Subcutaneous abdominal adipose tissue (tissue), 5 donors: ENCODE measurements around the gene AOC2.
A peak's percentile ranks its signal among the peaks of the same experiment; 100 is the strongest.
"Not testable (repeated sequence)": the region's sequence is repeated elsewhere in the genome, so short reads cannot be mapped to it uniquely, and the experiment has no call there.

Experiments used
- H3K27ac ChIP-seq: one replicate; pipeline ENCODE4 v1.7.0; 2013; ENCODE audit warnings: low read depth, mild to moderate bottlenecking, inconsistent platforms, low read length, moderate library complexity
- H3K27me3 ChIP-seq, 5 donors: one replicate each; pipeline ENCODE4 v1.7.0; 2013; ENCODE audit warnings: low read length in 5 of 5, inconsistent platforms in 1 of 5; ENCODE audit not compliant: control insufficient read depth in 5 of 5, insufficient read depth in 4 of 5
- H3K36me3 ChIP-seq, 5 donors: one replicate each; pipeline ENCODE4 v1.7.0; 2013; ENCODE audit warnings: low read length in 5 of 5; ENCODE audit not compliant: control insufficient read depth in 5 of 5, insufficient read depth in 5 of 5
- H3K4me1 ChIP-seq, 5 donors: one replicate each; pipeline ENCODE4 v1.7.0; 2013; ENCODE audit warnings: low read length in 5 of 5, mild to moderate bottlenecking in 3 of 5, moderate library complexity in 1 of 5; ENCODE audit not compliant: control insufficient read depth in 5 of 5, insufficient read depth in 5 of 5
- H3K4me3 ChIP-seq, 5 donors: one replicate each; pipeline ENCODE4 v1.7.0; 2013; ENCODE audit warnings: low read length in 5 of 5, low read depth in 1 of 5
- H3K9ac ChIP-seq, 5 donors: one replicate each; pipeline ENCODE4 v1.7.0; 2013; ENCODE audit warnings: low read length in 5 of 5, mild to moderate bottlenecking in 4 of 5, moderate library complexity in 3 of 5
- H3K9me3 ChIP-seq, 5 donors: one replicate each; pipeline ENCODE4 v1.7.0; 2013; ENCODE audit warnings: low read length in 5 of 5; ENCODE audit not compliant: control insufficient read depth in 5 of 5
- donor health status: healthy.
- donor health status: healthy.
- donor health status: healthy.
- donor health status: healthy.
- donor health status: healthy.

AOC2 gene

GRCh38 chr17:42879596-42879985 is 35.2 kb downstream of the AOC2 start:
- H3K27me3 ChIP-seq, result no peaks in the 10 kb centered on the region
- H3K9ac ChIP-seq, result no peak overlapping the region
- H3K27ac ChIP-seq, result peak overlapping the region; percentile 37
- H3K36me3 ChIP-seq, result peaks cover 0 to 10% (median 6%) of the 10 kb centered on the region in 5 donors
- H3K4me3 ChIP-seq, result no peak overlapping the region
- H3K9me3 ChIP-seq, result no peaks in the 10 kb centered on the region
- peaks cover 0 to 16% (median 5%) of the 10 kb centered on the region in 5 donors for H3K4me1 ChIP-seq

DNA sequence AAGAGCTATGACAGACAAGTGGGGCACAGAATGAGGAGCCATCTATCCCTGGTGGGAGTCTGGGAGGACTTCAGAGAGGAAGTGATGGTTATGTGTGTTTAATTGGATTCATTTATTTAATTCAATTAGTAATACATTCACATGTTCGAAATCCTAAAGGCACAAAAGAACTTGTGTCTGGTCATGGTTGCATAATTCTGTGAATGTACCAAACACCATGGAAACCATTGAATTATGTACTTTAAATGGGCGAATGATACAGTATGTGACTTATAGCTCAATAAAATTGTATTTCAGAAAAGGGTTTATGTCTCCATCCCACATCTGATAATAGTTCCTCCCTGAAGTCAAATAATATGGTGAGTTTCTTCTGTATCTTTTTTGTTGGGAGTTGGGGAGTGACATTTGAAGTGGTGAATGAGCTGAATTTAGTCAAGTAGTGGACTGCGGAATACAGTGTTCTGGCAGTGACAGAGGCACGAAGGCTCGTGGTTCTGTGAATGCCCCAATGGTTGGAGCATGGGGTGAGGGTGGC is 36.5 kb downstream of the AOC2 start:
- H3K4me3 ChIP-seq, result no peak overlapping the region
- no peak overlapping the region for H3K9ac ChIP-seq
- H3K27ac ChIP-seq, result no peak overlapping the region
- H3K9me3 ChIP-seq, result no peaks in the 10 kb centered on the region
- peaks cover 0 to 8% (median 6%) of the 10 kb centered on the region in 5 donors for H3K36me3 ChIP-seq
- H3K4me1 ChIP-seq, result peaks cover 0 to 20% (median 10%) of the 10 kb centered on the region in 5 donors
- H3K27me3 ChIP-seq, result no peaks in the 10 kb centered on the region

DNA sequence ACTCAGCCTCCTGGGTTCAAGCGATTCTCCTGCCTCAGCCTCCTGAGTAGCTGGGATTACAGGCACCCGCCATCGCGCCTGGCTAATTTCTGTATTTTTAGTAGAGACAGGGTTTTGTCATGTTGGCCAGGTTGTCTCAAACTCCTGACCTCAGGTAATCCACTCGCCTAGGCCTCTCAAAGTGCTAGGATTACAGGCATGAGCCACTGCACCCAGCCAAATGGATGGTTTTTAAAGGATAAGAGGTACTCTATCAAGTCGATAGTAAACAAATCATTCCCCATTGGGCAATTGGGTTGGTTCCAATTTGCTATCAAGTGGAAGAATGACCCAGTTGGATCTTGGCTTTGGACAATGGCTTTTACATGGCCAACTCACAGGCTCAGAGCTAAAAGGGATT is 37.3 kb downstream of the AOC2 start:
- not testable (repeated sequence) for H3K27me3 ChIP-seq, H3K27ac ChIP-seq, H3K36me3 ChIP-seq, H3K9me3 ChIP-seq, H3K9ac ChIP-seq, H3K4me3 ChIP-seq
- H3K4me1 ChIP-seq, result peaks cover 2 to 28% (median 17%) of the 10 kb centered on the region in 5 donors

DNA sequence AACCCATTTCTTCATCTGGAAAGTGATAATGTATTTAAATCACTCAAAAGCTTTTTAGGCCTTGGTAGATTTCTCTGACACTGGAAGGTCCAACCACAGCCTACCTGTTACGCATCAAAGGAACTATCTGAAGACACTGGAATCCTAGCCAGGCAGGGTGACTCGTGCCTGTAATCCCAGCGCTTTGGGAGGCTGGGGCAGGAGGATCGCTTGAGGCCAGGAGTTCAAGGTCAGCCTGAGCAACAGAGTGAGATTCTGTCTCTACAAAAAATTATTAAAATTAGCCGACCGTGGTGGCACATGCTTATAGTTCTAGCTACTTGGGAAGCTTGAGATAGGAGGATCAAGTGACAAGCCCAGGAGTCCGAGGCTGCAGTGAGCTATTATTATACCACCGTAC is 37.8 kb downstream of the AOC2 start:
- H3K4me3 ChIP-seq, result no peak overlapping the region
- H3K27me3 ChIP-seq, result no peaks in the 10 kb centered on the region
- H3K27ac ChIP-seq, result no peak overlapping the region
- H3K4me1 ChIP-seq, result peaks cover 2 to 32% (median 21%) of the 10 kb centered on the region in 5 donors
- peaks cover 0 to 3% (median 2%) of the 10 kb centered on the region in 5 donors for H3K36me3 ChIP-seq
- H3K9ac ChIP-seq, result no peak overlapping the region
- H3K9me3 ChIP-seq, result no peaks in the 10 kb centered on the region

DNA sequence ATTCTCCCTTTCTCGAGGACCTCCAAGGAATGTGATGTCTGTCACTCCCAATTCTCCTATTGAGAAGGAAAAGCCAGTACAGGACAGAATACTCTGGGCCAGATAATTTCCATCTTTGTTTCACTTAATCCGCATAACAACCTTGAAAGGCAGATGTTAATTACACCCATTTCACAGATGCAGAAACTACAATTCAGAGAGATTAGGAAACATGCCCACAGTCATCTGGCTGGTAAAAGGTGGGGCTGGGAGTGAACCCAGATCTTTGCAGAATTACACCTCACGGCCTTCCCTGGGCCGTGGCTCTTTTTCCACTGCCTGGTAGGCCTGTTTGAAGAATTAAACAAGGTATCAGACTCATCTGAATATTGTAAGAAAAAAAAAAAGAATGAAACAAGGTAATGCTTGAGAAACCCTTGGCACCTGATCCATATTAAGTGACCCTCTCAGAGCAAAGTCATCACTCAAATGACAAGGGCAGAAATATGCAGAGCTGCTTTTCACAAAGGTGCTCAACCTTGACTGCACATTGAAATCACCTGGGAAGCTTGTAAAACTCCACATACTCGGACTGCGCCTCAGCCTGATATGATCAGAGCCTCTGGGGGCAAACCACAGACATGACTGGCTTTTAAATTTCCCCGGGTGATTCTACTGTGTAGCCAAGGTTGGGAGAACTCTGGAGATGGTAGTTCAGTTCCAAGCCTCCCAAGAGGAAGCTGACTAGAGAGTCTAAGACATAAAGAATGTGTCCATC is 39.6 kb downstream of the AOC2 start:
- Histone ChIP-seq H3K4me1 (peaks cover 2 to 38% (median 32%) of the 10 kb centered on the region in 5 donors), H3K9ac (no peak overlapping the region), H3K36me3 (no peaks in the 10 kb centered on the region), H3K9me3 (no peaks in the 10 kb centered on the region), H3K4me3 (no peak overlapping the region), H3K27ac (no peak overlapping the region), H3K27me3 (no peaks in the 10 kb centered on the region)

- H3K4me3 ChIP-seq, result peak overlapping the region in 1 of 5 donors; percentile 20
- H3K9me3 ChIP-seq, H3K36me3 ChIP-seq, H3K9ac ChIP-seq, H3K27me3 ChIP-seq: not testable (repeated sequence)
- H3K27ac ChIP-seq, result peak overlapping the region; percentile 24
- peaks cover 2 to 30% (median 28%) of the 10 kb centered on the region in 5 donors for H3K4me1 ChIP-seq
These were observed 41.4 kb downstream of the AOC2 start for GRCh38 chr17:42885806-42886205.

DNA sequence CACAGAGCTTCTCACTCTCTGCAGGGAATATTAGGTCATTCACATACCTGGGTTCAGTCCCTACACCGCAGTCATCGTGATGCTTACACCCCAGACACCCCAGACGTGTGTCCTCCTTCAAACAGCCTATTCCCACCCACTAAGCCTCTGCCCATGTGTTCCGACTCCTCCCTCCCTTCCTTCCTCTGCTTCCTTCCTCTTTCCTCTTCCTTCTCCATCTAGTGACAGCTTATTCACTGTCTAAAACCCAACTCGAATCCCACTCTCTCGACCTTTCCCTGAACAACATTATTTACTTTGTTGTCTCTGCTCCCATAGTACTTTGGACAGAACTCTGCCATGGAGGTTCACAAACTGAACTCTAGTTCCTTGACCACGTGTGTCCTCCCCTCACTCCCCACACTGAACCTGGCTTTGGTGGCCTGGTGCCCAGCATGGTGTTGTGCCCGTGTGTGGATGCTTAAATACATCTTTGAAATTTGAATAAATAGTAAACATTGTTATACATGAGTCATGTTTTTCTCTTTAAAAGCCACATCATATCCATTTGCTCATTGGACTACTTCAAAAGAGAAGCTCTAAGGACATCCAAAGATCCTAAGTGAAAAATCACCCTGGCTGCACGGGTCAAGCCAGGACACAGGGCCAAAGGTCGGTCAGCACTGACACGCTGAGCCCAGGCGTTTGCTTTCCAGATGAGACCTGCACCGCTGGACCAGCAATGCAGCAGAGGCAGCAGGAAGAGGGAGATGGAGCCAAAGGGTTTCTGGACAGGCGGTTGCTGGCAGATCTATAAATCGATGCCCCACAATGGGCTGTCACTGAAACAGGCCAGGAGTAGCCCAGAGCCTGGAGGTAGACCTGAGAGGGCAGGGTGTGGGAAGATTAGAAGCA is 42.1 kb downstream of the AOC2 start:
- Histone ChIP-seq H3K27ac (peak overlapping the region; percentile 24), H3K9ac (no peak overlapping the region), H3K9me3 (no peaks in the 10 kb centered on the region)

DNA sequence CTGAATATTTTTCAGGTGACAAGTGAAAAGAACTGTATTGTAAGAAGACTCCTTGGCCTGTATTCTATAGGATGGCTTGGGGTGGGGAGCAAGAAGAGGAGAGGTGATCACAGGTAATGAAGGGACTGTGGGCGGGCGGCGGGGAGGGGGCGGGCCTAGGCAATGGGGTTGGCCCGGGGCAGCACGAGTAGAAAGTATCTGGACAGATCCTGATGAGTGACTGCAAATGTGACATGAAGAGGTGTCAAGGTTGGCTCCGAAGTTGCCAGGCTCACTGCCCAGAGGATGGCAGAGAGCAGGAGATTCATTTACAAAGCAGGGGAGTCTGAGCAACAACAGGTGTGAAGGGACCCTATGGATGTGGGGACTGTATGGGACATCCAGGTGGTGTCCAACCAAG is 45.4 kb downstream of the AOC2 start:
- no peak overlapping the region for H3K9ac ChIP-seq
- no peak overlapping the region for H3K27ac ChIP-seq
- no peaks in the 10 kb centered on the region for H3K27me3 ChIP-seq
- H3K4me1 ChIP-seq, result peaks cover 8 to 63% (median 55%) of the 10 kb centered on the region in 5 donors
- H3K9me3 ChIP-seq, result no peaks in the 10 kb centered on the region
- no peaks in the 10 kb centered on the region for H3K36me3 ChIP-seq
- no peak overlapping the region for H3K4me3 ChIP-seq

More for the DNA sequence above, 42.1 kb downstream of the AOC2 start:
- no peaks in the 10 kb centered on the region for H3K36me3 ChIP-seq
- peaks cover 2 to 34% (median 32%) of the 10 kb centered on the region in 5 donors for H3K4me1 ChIP-seq
- no peaks in the 10 kb centered on the region for H3K27me3 ChIP-seq
- H3K4me3 ChIP-seq, result peak overlapping the region in 1 of 5 donors; percentile 20

- Histone ChIP-seq H3K36me3 (no peaks in the 10 kb centered on the region), H3K27ac (peak overlapping the region; percentile 89), H3K9ac (peak overlapping the region in 4 of 5 donors; percentile 38 to 79 (median 66)), H3K27me3 (no peaks in the 10 kb centered on the region), H3K9me3 (no peaks in the 10 kb centered on the region), H3K4me1 (peaks cover 6 to 58% (median 53%) of the 10 kb centered on the region in 5 donors), H3K4me3 (no peak overlapping the region)
These were observed 47.3 kb downstream of the AOC2 start for GRCh38 chr17:42891539-42892152.
